Measurements from ENCODE around the gene PGAM1.

PGAM1 gene

DNA sequence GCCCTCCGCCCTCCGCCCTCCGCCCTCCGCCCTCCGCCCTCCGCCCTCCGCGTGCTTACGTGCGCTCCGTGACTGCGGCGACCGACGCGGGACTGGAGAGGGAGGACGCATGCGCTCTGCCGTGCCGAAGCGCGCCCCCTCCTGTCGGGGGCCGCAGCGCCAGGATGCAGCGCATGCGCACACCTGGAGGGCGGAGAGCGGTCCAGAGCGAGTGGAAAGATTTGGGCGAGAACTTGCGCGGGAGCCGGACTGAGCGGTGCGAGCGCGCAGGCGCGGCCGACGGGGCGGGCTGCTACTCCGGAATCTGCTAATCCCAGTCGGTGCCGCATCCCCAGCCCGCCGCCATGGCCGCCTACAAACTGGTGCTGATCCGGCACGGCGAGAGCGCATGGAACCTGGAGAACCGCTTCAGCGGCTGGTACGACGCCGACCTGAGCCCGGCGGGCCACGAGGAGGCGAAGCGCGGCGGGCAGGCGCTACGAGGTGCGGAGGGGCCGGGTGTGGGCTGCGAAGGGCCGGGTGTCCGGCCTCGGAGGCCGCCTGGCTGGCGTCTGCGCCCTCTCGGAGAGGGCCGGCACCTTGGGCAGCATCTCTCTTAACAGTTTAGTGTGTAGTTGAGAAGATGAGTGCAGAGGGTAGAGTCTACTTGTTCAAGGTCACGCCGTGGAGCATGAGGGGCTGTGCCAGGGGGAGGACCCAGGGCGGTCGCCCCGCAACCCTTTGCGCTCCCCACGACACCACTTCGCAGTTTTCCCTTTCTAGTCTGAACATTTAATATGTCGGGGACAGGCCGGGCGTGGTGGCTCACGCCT is at the start of gene PGAM1:
Gene PGAM1, plus strand, starts transcription at position 228 of the 812 bp plus-strand sequence. Its CDS starts 117 bp downstream, at position 345.
- TF ChIP-seq, protein P1, sequence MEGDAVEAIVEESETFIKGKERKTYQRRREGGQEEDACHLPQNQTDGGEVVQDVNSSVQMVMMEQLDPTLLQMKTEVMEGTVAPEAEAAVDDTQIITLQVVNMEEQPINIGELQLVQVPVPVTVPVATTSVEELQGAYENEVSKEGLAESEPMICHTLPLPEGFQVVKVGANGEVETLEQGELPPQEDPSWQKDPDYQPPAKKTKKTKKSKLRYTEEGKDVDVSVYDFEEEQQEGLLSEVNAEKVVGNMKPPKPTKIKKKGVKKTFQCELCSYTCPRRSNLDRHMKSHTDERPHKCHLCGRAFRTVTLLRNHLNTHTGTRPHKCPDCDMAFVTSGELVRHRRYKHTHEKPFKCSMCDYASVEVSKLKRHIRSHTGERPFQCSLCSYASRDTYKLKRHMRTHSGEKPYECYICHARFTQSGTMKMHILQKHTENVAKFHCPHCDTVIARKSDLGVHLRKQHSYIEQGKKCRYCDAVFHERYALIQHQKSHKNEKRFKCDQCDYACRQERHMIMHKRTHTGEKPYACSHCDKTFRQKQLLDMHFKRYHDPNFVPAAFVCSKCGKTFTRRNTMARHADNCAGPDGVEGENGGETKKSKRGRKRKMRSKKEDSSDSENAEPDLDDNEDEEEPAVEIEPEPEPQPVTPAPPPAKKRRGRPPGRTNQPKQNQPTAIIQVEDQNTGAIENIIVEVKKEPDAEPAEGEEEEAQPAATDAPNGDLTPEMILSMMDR (IDR thresholded peaks at IDR 0.05; ENCODE audit: low read depth, low read length), result peak; percentile 44
- peak within 1 kb of the TSS; percentile 91 for H3K4me3 ChIP-seq (ENCODE audit: low read depth, low read length)

DNA sequence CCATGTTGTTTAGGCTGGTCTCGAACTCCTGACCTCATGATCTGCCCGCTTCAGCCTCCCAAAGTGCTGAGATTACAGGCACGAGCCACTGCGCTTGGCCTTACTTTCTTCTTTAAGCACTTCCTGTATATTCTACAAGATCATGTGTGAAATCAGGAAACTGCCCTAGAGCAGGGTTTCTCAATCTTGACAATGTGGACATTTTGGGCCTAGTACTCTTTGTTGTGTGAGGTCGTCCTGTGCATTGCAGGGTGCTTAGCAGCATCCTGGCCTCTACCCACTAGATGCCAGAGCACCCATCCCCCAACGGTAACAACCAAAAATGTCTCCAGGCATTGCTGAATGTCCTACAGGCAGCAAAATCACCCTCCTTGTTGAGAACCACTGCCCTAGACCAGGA is 49.6 kb upstream of the PGAM1 start:
- TF ChIP-seq, protein P1 (IDR thresholded peaks at IDR 0.05; ENCODE audit: low read depth, low read length), result no peak
- no peak overlapping the region for H3K4me3 ChIP-seq (ENCODE audit: low read depth, low read length)

DNA sequence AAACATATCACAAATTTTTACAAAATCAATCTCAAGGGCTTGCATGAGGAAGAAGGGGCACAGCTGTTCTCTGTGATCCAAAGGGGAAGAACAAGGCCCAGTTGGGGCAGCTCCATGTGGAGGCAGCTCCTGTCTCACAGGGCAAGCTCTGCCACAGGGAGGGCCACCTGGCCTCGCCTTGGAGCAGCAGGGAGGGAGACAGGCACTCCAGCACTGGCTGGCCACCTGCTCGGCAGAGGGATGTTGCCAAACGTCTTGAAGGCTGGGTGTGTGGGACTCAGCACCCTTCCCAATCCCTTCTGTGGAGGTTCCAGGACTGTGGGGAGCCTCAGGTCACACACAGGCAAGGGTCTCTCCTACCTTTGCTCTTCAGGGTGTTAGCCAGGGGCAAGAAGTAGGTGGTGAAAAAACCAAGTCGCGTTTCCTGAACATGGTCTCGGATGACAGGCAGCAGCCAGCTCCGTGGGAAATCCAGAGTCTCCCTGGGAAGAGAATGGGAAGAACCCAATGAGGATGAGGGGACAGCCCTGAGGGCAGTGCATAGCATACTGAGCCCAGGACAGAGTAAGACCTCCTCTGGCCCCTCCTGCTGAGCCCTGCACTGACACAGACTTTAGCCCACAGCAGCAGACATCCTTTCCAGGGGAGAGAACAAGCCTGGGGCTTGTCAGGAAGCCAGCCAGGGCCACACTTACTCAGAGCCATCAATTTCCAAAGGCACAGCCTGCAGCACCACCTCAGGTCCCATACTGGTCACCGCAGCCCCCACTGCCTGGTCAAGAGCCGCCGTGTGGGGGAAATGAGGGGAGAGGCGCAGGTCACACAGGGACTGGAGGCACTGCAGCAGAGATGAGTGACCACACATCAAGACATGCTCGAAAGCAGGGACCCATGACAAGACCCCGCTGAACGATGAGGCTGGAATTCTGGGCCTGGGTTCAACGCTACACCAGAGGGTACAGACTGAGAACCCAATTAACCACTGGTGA is 46.8 kb upstream of the PGAM1 start:
- H3K4me3 ChIP-seq (ENCODE audit: low read depth, low read length), result no peak overlapping the region
- TF ChIP-seq, protein P1 (IDR thresholded peaks at IDR 0.05; ENCODE audit: low read depth, low read length), result no peak

DNA sequence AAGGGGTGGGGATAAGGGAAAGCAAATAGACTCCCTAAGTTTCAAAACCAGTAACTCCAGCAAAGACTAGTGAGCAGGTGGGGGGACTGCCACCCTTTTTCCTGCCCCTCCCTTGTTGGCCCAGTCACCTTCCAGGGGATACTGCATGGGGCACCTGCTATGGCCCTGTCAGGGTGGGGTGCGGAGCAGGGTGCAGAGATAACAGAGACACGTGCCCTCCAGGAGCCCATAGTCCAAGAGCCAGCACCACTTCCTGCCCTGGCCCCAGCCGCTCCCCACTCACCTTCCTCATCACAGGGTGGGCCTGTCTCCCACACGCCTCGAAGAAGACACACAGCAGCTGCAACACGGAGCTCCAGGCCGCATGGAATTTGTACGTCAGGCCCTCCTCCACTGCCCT is 45.5 kb upstream of the PGAM1 start:
- H3K4me3 ChIP-seq (ENCODE audit: low read depth, low read length), result no peak overlapping the region
- TF ChIP-seq, protein P1 (IDR thresholded peaks at IDR 0.05; ENCODE audit: low read depth, low read length), result no peak

DNA sequence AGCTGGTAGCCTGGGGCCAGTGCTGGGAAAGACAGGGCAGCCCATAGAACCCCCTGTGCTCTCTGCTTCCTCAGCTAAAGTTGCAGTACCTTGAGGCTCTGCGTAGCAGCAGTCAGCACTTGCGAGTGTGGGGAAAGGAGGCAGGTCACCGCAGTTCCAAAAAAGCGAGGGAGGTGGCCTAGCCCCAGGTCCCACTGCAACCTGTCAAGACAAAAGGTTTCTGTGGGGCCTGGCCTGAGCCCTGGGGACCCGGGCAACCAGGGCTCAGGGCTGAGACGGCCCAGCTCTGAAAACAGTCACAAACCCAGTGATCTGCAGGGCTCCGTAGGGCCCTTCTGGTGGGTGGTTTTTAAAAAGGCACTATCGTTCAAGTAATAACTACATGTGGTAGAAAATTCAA is 44.4 kb upstream of the PGAM1 start:
- TF ChIP-seq, protein P1 (IDR thresholded peaks at IDR 0.05; ENCODE audit: low read depth, low read length), result no peak
- no peak overlapping the region for H3K4me3 ChIP-seq (ENCODE audit: low read depth, low read length)

DNA sequence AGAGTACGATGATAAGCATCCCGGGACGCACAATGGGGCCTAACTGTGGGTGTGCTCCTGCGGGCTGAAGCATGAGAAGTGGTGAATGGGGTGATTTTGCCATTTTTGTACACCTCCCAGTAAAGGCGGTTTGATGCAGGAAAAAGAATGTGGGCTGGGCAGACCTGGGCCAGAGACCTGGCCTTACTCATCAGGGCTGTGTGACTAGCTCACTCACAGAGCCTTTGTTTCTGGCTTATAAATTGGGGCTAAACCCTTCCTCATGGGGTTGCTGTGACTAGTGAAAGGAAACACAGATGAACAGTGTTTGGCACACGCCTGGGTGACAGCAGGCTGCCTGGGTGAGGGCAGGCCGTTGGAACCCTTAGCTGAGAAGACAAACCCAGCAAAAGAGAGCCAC is 42.8 kb upstream of the PGAM1 start:
- TF ChIP-seq, protein P1 (IDR thresholded peaks at IDR 0.05; ENCODE audit: low read depth, low read length), result no peak
- H3K4me3 ChIP-seq (ENCODE audit: low read depth, low read length), result no peak overlapping the region

Measured in WI38 (cell line).